Stimulated activated CD4-positive, alpha-beta T cell treated with anti-CD3 and anti-CD28 coated beads, Interleukin-15, amount 100 ng/mL, for 48 hours (primary cell): ENCODE results near the gene GIPC1.

Experiments used
- DNase-seq, 2 donors: peaks; one replicate each; pipeline ENCODE4 v3.0.0-alpha.2; 2020; ENCODE audit warnings: low read depth in 2 of 2

Gene GIPC1

GRCh38 chr19:14494411-14494810 lies 1.5 kb downstream of the GIPC1 start:
- DNase-seq, result no peak

- no peak for DNase-seq
Observed at GRCh38 chr19:14492756-14493337, 3.1 kb downstream of the GIPC1 start.

GRCh38 chr19:14487370-14488125 lies 8.4 kb downstream of the GIPC1 start:
- no peak for DNase-seq

- no peak for DNase-seq
Observed at GRCh38 chr19:14482172-14482941, 13.6 kb downstream of the GIPC1 start.

GRCh38 chr19:14480700-14481079 lies 15.2 kb downstream of the GIPC1 start:
- DNase-seq, result no peak

GRCh38 chr19:14479975-14480699 lies 15.8 kb downstream of the GIPC1 start:
- DNase-seq, result peak in 1 of 2 donors; percentile 69

- DNase-seq, result no peak
Observed at GRCh38 chr19:14479309-14479974, 16.5 kb downstream of the GIPC1 start.

GRCh38 chr19:14478113-14478545 lies 17.8 kb downstream of the GIPC1 start:
- no peak for DNase-seq

GRCh38 chr19:14477418-14478112 lies 18.4 kb downstream of the GIPC1 start:
- DNase-seq, result no peak

GRCh38 chr19:14476673-14477401 lies 19.1 kb downstream of the GIPC1 start:
- DNase-seq, result no peak

- no peak for DNase-seq
Observed at GRCh38 chr19:14476327-14476672, 19.6 kb downstream of the GIPC1 start.

- peak in 1 of 2 donors; percentile 38 for DNase-seq
Observed at GRCh38 chr19:14475251-14476073, 20.5 kb downstream of the GIPC1 start, which contains the start of gene PTGER1. TSS of gene PTGER1 (minus strand) at chr19:14475354. CDS start at chr19:14474320, 1,034 bp downstream.

- DNase-seq, result no peak
Observed at GRCh38 chr19:14474827-14475226, 21.1 kb downstream of the GIPC1 start.

- no peak for DNase-seq
Observed at GRCh38 chr19:14473978-14474578, 21.8 kb downstream of the GIPC1 start.

GRCh38 chr19:14473073-14473977 lies 22.6 kb downstream of the GIPC1 start:
- no peak for DNase-seq

GRCh38 chr19:14472202-14472938 lies 23.6 kb downstream of the GIPC1 start:
- DNase-seq, result peak; percentile 64 to 83
